H1 (cell line): ENCODE measurements around the gene TWNK. TPM values are rescaled to one million over a fixed set of nuclear protein-coding genes. Genes with fewer than 3 reads are reported as not detected.

ENCODE experiments used
- ASH2L ChIP-seq: fragments of 200-600, 300-600 bp; sonication (generic); IDR thresholded peaks from one replicate; pipeline ENCODE4 v1.7.1; 2017; ENCODE audit warnings: low read length
- BACH1 ChIP-seq: IDR thresholded peaks from 2 replicates; pipeline ENCODE4 v1.6.1; 2012; ENCODE audit warnings: low read length, improper control_type of control experiment
- BRCA1 ChIP-seq: IDR thresholded peaks from 2 replicates; pipeline ENCODE4 v1.6.1; 2012; ENCODE audit warnings: low read depth, low read length, improper control_type of control experiment
- CBX5 ChIP-seq: fragments of 300-800, 300-1000 bp; sonication (generic); IDR thresholded peaks from 2 replicates; pipeline ENCODE4 v1.7.1; 2016; ENCODE audit warnings: antibody characterized with exemption, low read length, low read depth
- CEBPB ChIP-seq: IDR thresholded peaks from 2 replicates; pipeline ENCODE4 v1.6.1; 2012; ENCODE audit warnings: low read depth, low read length
- CHD2 ChIP-seq: IDR thresholded peaks from 2 replicates; pipeline ENCODE4 v1.6.1; 2012; ENCODE audit warnings: low read length, improper control_type of control experiment
- CTBP2 ChIP-seq: IDR thresholded peaks from 2 replicates; pipeline ENCODE4 v1.7.0; 2011; ENCODE audit warnings: borderline replicate concordance, mild to moderate bottlenecking, moderate library complexity, mixed read lengths, low read length; ENCODE audit not compliant: insufficient read depth, insufficient read length
- EGR1 ChIP-seq: IDR thresholded peaks from 2 replicates; pipeline ENCODE4 v1.6.1; 2011; ENCODE audit warnings: low read depth, low read length, borderline replicate concordance
- MAFK ChIP-seq: IDR thresholded peaks from 2 replicates; pipeline ENCODE4 v1.6.1; 2012; ENCODE audit warnings: low read depth, mild to moderate bottlenecking, improper control_type of control experiment, low read length
- NANOG ChIP-seq: IDR thresholded peaks from 2 replicates; pipeline ENCODE4 v1.6.1; 2011; ENCODE audit warnings: low read length, low read depth, mild to moderate bottlenecking, inconsistent platforms; ENCODE audit not compliant: insufficient read depth, poor library complexity, severe bottlenecking
- RAD21 ChIP-seq, 2 experiments: IDR thresholded peaks in 1 of 2; conservative IDR thresholded peaks in 1 of 2; 2 replicates each; pipeline ENCODE4 v1.6.1; 2011; ENCODE audit warnings: low read depth in 2 of 2, low read length in 2 of 2, improper control_type of control experiment in 1 of 2, inconsistent platforms in 1 of 2, mild to moderate bottlenecking in 1 of 2, moderate library complexity in 1 of 2
- RFX5 ChIP-seq: IDR thresholded peaks from 2 replicates; pipeline ENCODE4 v1.6.1; 2011; ENCODE audit warnings: low read depth, low read length, improper control_type of control experiment, borderline replicate concordance
- SAP30 ChIP-seq: fragments of 300-600 bp; sonication (generic); IDR thresholded peaks from 2 replicates; pipeline ENCODE4 v1.7.1; 2012; ENCODE audit warnings: low read length, moderate library complexity, mild to moderate bottlenecking, inconsistent platforms; ENCODE audit not compliant: insufficient read depth, insufficient replicate concordance
- SIRT6 ChIP-seq: IDR thresholded peaks from one replicate; pipeline ENCODE4 v1.7.1; 2012; ENCODE audit warnings: low read length, inconsistent platforms
- TAF7 ChIP-seq: optimal IDR thresholded peaks from 2 replicates; pipeline ENCODE3; 2011; ENCODE audit warnings: low read depth, mild to moderate bottlenecking, inconsistent platforms, low read length, moderate library complexity, borderline replicate concordance
- ZNF274 ChIP-seq: IDR thresholded peaks from 2 replicates; pipeline ENCODE4 v1.7.0; 2012; ENCODE audit warnings: low read length, borderline replicate concordance; ENCODE audit errors: extremely low read depth
- polyA plus RNA-seq, 7 experiments: library from polyadenylated mRNA; depleted of rRNA in 3 of 7; stranded (reverse) in 5 of 7; unstranded in 2 of 7; fragments of >200 nt in 5 of 7; fragments of 200-250 nt in 2 of 7; gene quantifications; 1 replicate in 5 of 7; 2 replicates in 1 of 7; 4 replicates in 1 of 7; pipeline versions ENCODE4 v1.2.1 to v1.2.3, GENCODE V29; 2011 to 2013; ENCODE audit warnings: missing spikeins in 2 of 7, mixed read lengths in 2 of 7
- total RNA-seq: library from RNA; stranded (reverse); fragmentation: NEBNext Ultra II Directional; extraction: Animal tissue kit (Norgen Biotek cat#: 25700); gene quantifications from 2 replicates; pipeline ENCODE4 v1.2.1, GENCODE V29; 2021
- TF ChIP-seq, protein P1 (sequence below): IDR thresholded peaks from 2 replicates; pipeline ENCODE4 v1.6.1; 2012; ENCODE audit warnings: inconsistent platforms
- TF ChIP-seq, protein P2 (sequence below): IDR thresholded peaks from 2 replicates; pipeline ENCODE4 v1.6.1; 2012; ENCODE audit warnings: low read length, inconsistent platforms

Gene TWNK
- total and polyA plus RNA-seq, 2 of the 8 experiments (the other 6 are each of a cell fraction or from before 2014, with no cell fraction given) = 15.4 to 32.5 TPM

DNA sequence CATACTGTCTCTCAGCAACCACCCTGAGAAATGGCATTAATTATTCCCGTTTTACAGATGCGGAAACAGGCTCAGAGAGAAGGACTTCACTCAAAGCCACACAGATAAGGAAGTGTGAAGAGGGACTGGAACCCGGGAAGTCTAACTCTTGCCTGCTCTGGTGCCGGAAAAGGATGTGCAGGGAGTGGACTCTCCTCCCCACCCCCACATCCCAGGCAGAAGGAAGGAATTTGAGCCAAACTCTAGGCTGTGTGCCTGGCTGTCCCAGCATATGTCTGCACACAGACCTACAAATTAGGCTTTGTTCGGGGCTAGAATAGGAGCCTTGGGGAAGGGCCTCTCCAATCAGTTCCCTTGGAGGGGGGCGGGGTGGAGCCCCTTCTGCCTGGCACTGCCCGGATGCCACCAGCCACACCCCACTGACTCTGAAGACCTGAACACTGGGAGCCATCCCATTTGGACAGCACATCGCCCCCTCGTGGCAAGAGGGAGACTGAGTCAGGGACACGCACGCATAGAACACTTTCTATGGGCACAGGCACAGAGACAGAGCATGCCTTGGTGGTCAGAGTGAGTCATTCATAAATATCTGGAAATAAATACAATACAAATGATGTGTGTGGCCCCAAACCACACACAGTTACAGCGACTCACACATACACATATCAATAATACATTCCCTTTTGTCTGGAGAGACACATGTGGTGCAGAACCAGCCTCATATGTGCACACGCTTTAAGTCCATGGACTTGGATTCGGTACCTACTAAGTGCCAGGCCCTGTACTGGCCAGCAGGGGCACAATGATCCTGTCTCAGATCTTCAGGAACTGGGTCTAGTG lies 25.4 kb downstream of the TWNK start (continued):
- no peak for TF ChIP-seq CEBPB
- TF ChIP-seq TAF7 = no peak
- no peak for TF ChIP-seq NANOG
- no peak for TF ChIP-seq MAFK
- TF ChIP-seq CBX5 = no peak
- peak; percentile 35; the same call in 1 of the 2 replicates for TF ChIP-seq BACH1
- TF ChIP-seq SAP30 = no peak
- no peak for TF ChIP-seq EGR1
- TF ChIP-seq, protein P1, sequence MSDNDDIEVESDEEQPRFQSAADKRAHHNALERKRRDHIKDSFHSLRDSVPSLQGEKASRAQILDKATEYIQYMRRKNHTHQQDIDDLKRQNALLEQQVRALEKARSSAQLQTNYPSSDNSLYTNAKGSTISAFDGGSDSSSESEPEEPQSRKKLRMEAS = peak; percentile 26; the same call in 1 of the 2 replicates
- TF ChIP-seq ASH2L = no peak
- TF ChIP-seq CTBP2 = peak; percentile 69
- TF ChIP-seq BRCA1 = no peak
- no peak for TF ChIP-seq ZNF274
- no peak for TF ChIP-seq SIRT6
- peak; percentile 55 to 68 for TF ChIP-seq RAD21 (IDR thresholded peaks at IDR 0.05 in 1 of 2, conservative IDR thresholded peaks at IDR 0.05 in 1 of 2; ENCODE audit: low read depth in 2 of 2, low read length in 2 of 2)
- TF ChIP-seq CHD2 = no peak
- TF ChIP-seq RFX5 = no peak
- TF ChIP-seq, protein P2, sequence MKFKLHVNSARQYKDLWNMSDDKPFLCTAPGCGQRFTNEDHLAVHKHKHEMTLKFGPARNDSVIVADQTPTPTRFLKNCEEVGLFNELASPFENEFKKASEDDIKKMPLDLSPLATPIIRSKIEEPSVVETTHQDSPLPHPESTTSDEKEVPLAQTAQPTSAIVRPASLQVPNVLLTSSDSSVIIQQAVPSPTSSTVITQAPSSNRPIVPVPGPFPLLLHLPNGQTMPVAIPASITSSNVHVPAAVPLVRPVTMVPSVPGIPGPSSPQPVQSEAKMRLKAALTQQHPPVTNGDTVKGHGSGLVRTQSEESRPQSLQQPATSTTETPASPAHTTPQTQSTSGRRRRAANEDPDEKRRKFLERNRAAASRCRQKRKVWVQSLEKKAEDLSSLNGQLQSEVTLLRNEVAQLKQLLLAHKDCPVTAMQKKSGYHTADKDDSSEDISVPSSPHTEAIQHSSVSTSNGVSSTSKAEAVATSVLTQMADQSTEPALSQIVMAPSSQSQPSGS = peak; percentile 46; the same call in 1 of the 2 replicates
